NOMO-1 treated with DMSO at 0.1 percent for 48 hours (cell line): ENCODE data around the gene SYNE4.
A peak's percentile ranks its signal among the peaks of the same experiment; 100 is the strongest.
"Not testable (repeated sequence)": the region's sequence is repeated elsewhere in the genome, so short reads cannot be mapped to it uniquely, and the experiment has no call there.

Source experiments
- DNase-seq: peaks from one replicate; lab custom pipeline; 2025; ENCODE audit not compliant: unreplicated experiment; lab: John Stamatoyannopoulos, UW

The SYNE4 gene

GRCh38 chr19:36008336-36008978 is at the start of gene SYNE4:
TSS of gene SYNE4 (minus strand) at chr19:36008813. CDS start at chr19:36008681, 132 bp downstream.
- DNase-seq: no peak

GRCh38 chr19:36054733-36055686 is 46.4 kb upstream of the SYNE4 start, which contains the start of gene WDR62:
TSS of gene WDR62 (plus strand) at chr19:36054897. CDS start at chr19:36054972, 75 bp downstream.
- DNase-seq: peak; percentile 96

GRCh38 chr19:36054119-36054732 is 45.6 kb upstream of the SYNE4 start, which contains the start of gene THAP8:
TSS of gene THAP8 (minus strand) at chr19:36054285. CDS start at chr19:36054217, 68 bp downstream.
- DNase-seq: peak; percentile 99

- no peak for DNase-seq
These were observed 43.0 kb upstream of the SYNE4 start for GRCh38 chr19:36051637-36052036.

- DNase-seq: no peak
These were observed 42.6 kb upstream of the SYNE4 start for GRCh38 chr19:36051236-36051635.

- DNase-seq: no peak
These were observed 40.6 kb upstream of the SYNE4 start for GRCh38 chr19:36049080-36049698.

- DNase-seq: no peak
These were observed 39.2 kb upstream of the SYNE4 start for GRCh38 chr19:36047835-36048234.

- no peak for DNase-seq
These were observed 37.9 kb upstream of the SYNE4 start for GRCh38 chr19:36046443-36047050.

GRCh38 chr19:36043952-36044351 is 35.3 kb upstream of the SYNE4 start:
- no peak for DNase-seq

- no peak for DNase-seq
These were observed 33.2 kb upstream of the SYNE4 start for GRCh38 chr19:36041831-36042230.

GRCh38 chr19:36041092-36041491 is 32.5 kb upstream of the SYNE4 start:
- not testable (repeated sequence) for DNase-seq

GRCh38 chr19:36040495-36040894 is 31.9 kb upstream of the SYNE4 start:
- DNase-seq: no peak

- no peak for DNase-seq
These were observed 23.9 kb upstream of the SYNE4 start, which contains the start of gene CLIP3 for GRCh38 chr19:36032251-36033104. TSS of gene CLIP3 (minus strand) at chr19:36032873. CDS start at chr19:36032357, 516 bp downstream.

- no peak for DNase-seq
These were observed 22.7 kb upstream of the SYNE4 start for GRCh38 chr19:36031308-36031707.

- DNase-seq: no peak
These were observed 21.9 kb upstream of the SYNE4 start for GRCh38 chr19:36030264-36031148.

GRCh38 chr19:36028313-36029041 is 19.9 kb upstream of the SYNE4 start:
- no peak for DNase-seq

GRCh38 chr19:36027696-36028095 is 19.1 kb upstream of the SYNE4 start:
- DNase-seq: no peak
